Ishikawa (cell line): ENCODE measurements around the gene TJP2.

Source experiments
- CEBPB ChIP-seq: IDR thresholded peaks from 2 replicates; pipeline ENCODE4 v1.6.1; 2012
- EP300 ChIP-seq: IDR thresholded peaks from 2 replicates; pipeline ENCODE4 v1.6.1; 2012; ENCODE audit warnings: borderline replicate concordance
- FOXM1 ChIP-seq: IDR thresholded peaks from 2 replicates; pipeline ENCODE4 v1.6.1; 2012; ENCODE audit warnings: low read depth, borderline replicate concordance
- NFIC ChIP-seq: IDR thresholded peaks from 2 replicates; pipeline ENCODE4 v1.6.1; 2012
- RAD21 ChIP-seq: IDR thresholded peaks from 2 replicates; pipeline ENCODE4 v1.6.1; 2012; ENCODE audit warnings: low read depth
- REST ChIP-seq: IDR thresholded peaks from 2 replicates; pipeline ENCODE4 v1.6.1; 2012; ENCODE audit warnings: low read depth, mild to moderate bottlenecking
- TAF1 ChIP-seq: IDR thresholded peaks from 2 replicates; pipeline ENCODE4 v1.6.1; 2012; ENCODE audit warnings: low read depth, mild to moderate bottlenecking
- TCF12 ChIP-seq: IDR thresholded peaks from 2 replicates; pipeline ENCODE4 v1.6.1; 2012; ENCODE audit warnings: low read depth
- TEAD4 ChIP-seq: IDR thresholded peaks from 2 replicates; pipeline ENCODE4 v1.6.1; 2012
- YY1 ChIP-seq: IDR thresholded peaks from 2 replicates; pipeline ENCODE4 v1.6.1; 2012; ENCODE audit warnings: low read depth
- ZBTB7A ChIP-seq: IDR thresholded peaks from 2 replicates; pipeline ENCODE4 v1.6.1; 2012; ENCODE audit warnings: low read depth
- TF ChIP-seq, protein P1 (sequence below): IDR thresholded peaks from 2 replicates; pipeline ENCODE4 v1.6.1; 2012
- TF ChIP-seq, protein P2 (sequence below): IDR thresholded peaks from 2 replicates; pipeline ENCODE4 v1.6.1; 2012

- TF ChIP-seq, protein P1, sequence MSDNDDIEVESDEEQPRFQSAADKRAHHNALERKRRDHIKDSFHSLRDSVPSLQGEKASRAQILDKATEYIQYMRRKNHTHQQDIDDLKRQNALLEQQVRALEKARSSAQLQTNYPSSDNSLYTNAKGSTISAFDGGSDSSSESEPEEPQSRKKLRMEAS: no peak
- TF ChIP-seq REST (no peak), YY1 (no peak), EP300 (no peak), TCF12 (no peak), TAF1 (no peak), RAD21 (no peak), NFIC (no peak), CEBPB (no peak), TEAD4 (no peak), FOXM1 (no peak), ZBTB7A (no peak)
- TF ChIP-seq, protein P2, sequence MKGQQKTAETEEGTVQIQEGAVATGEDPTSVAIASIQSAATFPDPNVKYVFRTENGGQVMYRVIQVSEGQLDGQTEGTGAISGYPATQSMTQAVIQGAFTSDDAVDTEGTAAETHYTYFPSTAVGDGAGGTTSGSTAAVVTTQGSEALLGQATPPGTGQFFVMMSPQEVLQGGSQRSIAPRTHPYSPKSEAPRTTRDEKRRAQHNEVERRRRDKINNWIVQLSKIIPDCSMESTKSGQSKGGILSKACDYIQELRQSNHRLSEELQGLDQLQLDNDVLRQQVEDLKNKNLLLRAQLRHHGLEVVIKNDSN: no peak
These were observed 90.4 kb downstream of the TJP2 start for GRCh38 chr9:69264526-69264925.
